GM12878 (cell line): ENCODE results near the gene TAF1L.

Experiments used
- CHD2 ChIP-seq: IDR thresholded peaks from 2 replicates; pipeline ENCODE4 v1.6.1; 2011; ENCODE audit warnings: low read depth, low read length, improper control_type of control experiment, borderline replicate concordance
- CTCF ChIP-seq, 3 experiments: IDR thresholded peaks in 2 of 3; conservative IDR thresholded peaks in 1 of 3; 2 replicates each; pipeline ENCODE4 v1.5.1; 2011; ENCODE audit warnings: low read depth in 3 of 3, low read length in 3 of 3, mild to moderate bottlenecking in 3 of 3, control low read depth in 2 of 3, moderate library complexity in 2 of 3, inconsistent platforms in 1 of 3, mixed read lengths in 1 of 3; ENCODE audit not compliant: control insufficient read depth in 2 of 3, insufficient read depth in 1 of 3; ENCODE audit errors: extremely low read depth in 1 of 3
- DPF2 ChIP-seq: fragments of 450-650 bp; IDR thresholded peaks from 2 replicates; pipeline ENCODE4 v1.6.1; 2017; ENCODE audit warnings: mild to moderate bottlenecking
- ESRRA ChIP-seq: IDR thresholded peaks from 2 replicates; pipeline ENCODE4 v1.6.1; 2012; ENCODE audit warnings: mild to moderate bottlenecking, low read length, improper control_type of control experiment
- POLR2AphosphoS5 ChIP-seq: IDR thresholded peaks from 2 replicates; pipeline ENCODE4 v1.6.1; 2011; ENCODE audit warnings: mild to moderate bottlenecking, low read length, inconsistent platforms
- YY1 ChIP-seq: IDR thresholded peaks from 2 replicates; pipeline ENCODE4 v1.6.1; 2011; ENCODE audit warnings: low read depth, mild to moderate bottlenecking, low read length

- TF ChIP-seq DPF2, result no peak
- TF ChIP-seq YY1, result no peak
- TF ChIP-seq CHD2, result no peak
- no peak for TF ChIP-seq CTCF (IDR thresholded peaks at IDR 0.05 in 2 of 3, conservative IDR thresholded peaks at IDR 0.05 in 1 of 3; ENCODE audit: control insufficient read depth in 2 of 3, extremely low read depth in 1 of 3, insufficient read depth in 1 of 3, low read depth in 3 of 3, low read length in 3 of 3)
- TF ChIP-seq ESRRA, result no peak
- TF ChIP-seq POLR2AphosphoS5, result no peak
These were observed 10.1 kb downstream of the TAF1L start for GRCh38 chr9:32625320-32625719.
